K562 (cell line): Measurements from ENCODE around the gene DPYSL3. TPM values are rescaled to one million over a fixed set of nuclear protein-coding genes. Genes with fewer than 3 reads are reported as not detected.

Source experiments
- ATAC-seq: fragments of 200-7000 bp; cut with Tn5 transposase; 3 replicates; pipeline ENCODE4 v1.9.1; 2020; ENCODE audit warnings: moderate library complexity
- BruUV-seq: library from RNA; stranded (reverse); fragments of 400-500 nt; replicated peaks from 2 replicates; lab custom pipeline; 2021; lab: Mats Ljungman, UMichigan
- CTCF ChIA-PET: fragments of 300-600 bp; formaldehyde crosslinking; extraction: SDS; loops from one replicate; lab custom pipeline; 2021; ENCODE audit warnings: low intra/inter-chr PET ratio; lab: Yijun Ruan, JAX
- POLR2A ChIA-PET: fragments of 300-600, 350-650 bp; sonication (Branson Sonifier 250); formaldehyde crosslinking; extraction: SDS; loops from one replicate; lab custom pipeline; 2021; ENCODE audit warnings: antibody characterized with exemption, inconsistent platforms; lab: Yijun Ruan, JAX
- DNase-seq, 4 experiments: peaks; one replicate each; pipeline versions ENCODE4 v3.0.0 to v3.0.0-alpha.2; 2011 to 2018; ENCODE audit warnings: low spot score in 3 of 4, mixed read lengths in 3 of 4; ENCODE audit errors: extremely low read depth in 1 of 4
- FAIRE-seq: peaks from 2 replicates; lab custom pipeline; 2011; peaks lifted over from hg19 to GRCh38; lab: Jason Lieb, UNC
- H2AFZ ChIP-seq: 2 replicates; pipeline ENCODE4 v1.6.0; 2011; ENCODE audit warnings: low read depth, low read length, control low read depth, inconsistent platforms
- H3K27ac ChIP-seq: fragments of 200-600 bp; 3 replicates; pipeline ENCODE4 v1.8.0; 2011; ENCODE audit warnings: low read depth, mild to moderate bottlenecking, control low read depth, inconsistent platforms, low read length, moderate library complexity, mixed read lengths; ENCODE audit errors: extremely low read depth
- H3K27me3 ChIP-seq, 2 experiments: fragments of 300-600 bp in 1 of 2; 2 replicates in 1 of 2; 3 replicates in 1 of 2; pipeline versions ENCODE4 v1.6.0 to v1.8.0; 2011; ENCODE audit warnings: inconsistent platforms in 2 of 2, low read length in 2 of 2, mild to moderate bottlenecking in 1 of 2, mixed read lengths in 1 of 2, moderate library complexity in 1 of 2; ENCODE audit not compliant: control insufficient read depth in 2 of 2, insufficient read depth in 2 of 2
- H3K36me3 ChIP-seq: fragments of 300-600 bp; 3 replicates; pipeline ENCODE4 v1.8.0; 2011; ENCODE audit warnings: mild to moderate bottlenecking, low read length, inconsistent platforms; ENCODE audit not compliant: control insufficient read depth, insufficient read depth
- H3K4me1 ChIP-seq, 2 experiments: fragments of 200-600 bp in 1 of 2; replicated peaks in 1 of 2; 2 replicates in 1 of 2; 3 replicates in 1 of 2; pipeline versions ENCODE4 v1.5.1 to v1.8.0; 2011; ENCODE audit warnings: inconsistent platforms in 2 of 2, low read length in 2 of 2, mild to moderate bottlenecking in 1 of 2, mixed read lengths in 1 of 2, moderate library complexity in 1 of 2; ENCODE audit not compliant: control insufficient read depth in 2 of 2, insufficient read depth in 2 of 2
- H3K4me2 ChIP-seq: 2 replicates; pipeline ENCODE4 v1.6.1; 2011; ENCODE audit warnings: low read length, control low read depth, inconsistent platforms, mixed read lengths; ENCODE audit not compliant: insufficient read depth
- H3K4me3 ChIP-seq: fragments of 200-600 bp; sonication (generic), shearing (Covaris generic); 2 replicates; pipeline ENCODE4 v1.5.1; 2016; ENCODE audit warnings: control low read depth, inconsistent platforms
- H3K79me2 ChIP-seq: fragments of 200-600 bp; 3 replicates; pipeline ENCODE4 v1.8.0; 2011; ENCODE audit warnings: low read length, inconsistent platforms; ENCODE audit not compliant: control insufficient read depth, insufficient read depth
- H3K9ac ChIP-seq, 2 experiments: 2 replicates each; pipeline versions ENCODE4 v1.6.0 to v1.6.1; 2011; ENCODE audit warnings: low read depth in 2 of 2, low read length in 2 of 2, control low read depth in 1 of 2, inconsistent platforms in 1 of 2, mild to moderate bottlenecking in 1 of 2, mixed read lengths in 1 of 2; ENCODE audit not compliant: insufficient read depth in 1 of 2
- H3K9me1 ChIP-seq: one replicate; pipeline ENCODE4 v1.6.0; 2011; ENCODE audit warnings: inconsistent platforms, mild to moderate bottlenecking, low read length, moderate library complexity; ENCODE audit not compliant: control insufficient read depth, insufficient read depth
- H3K9me3 ChIP-seq: replicated peaks from 2 replicates; pipeline ENCODE4 v1.5.1; 2011; ENCODE audit warnings: low read depth, low read length, inconsistent platforms; ENCODE audit not compliant: control insufficient read depth, insufficient read depth
- H4K20me1 ChIP-seq: replicated peaks from 2 replicates; pipeline ENCODE4 v1.6.1; 2011; ENCODE audit warnings: low read length, inconsistent platforms, mixed read lengths; ENCODE audit not compliant: control insufficient read depth, insufficient read depth
- C11orf30 ChIP-seq: fragments of 450-650 bp; IDR thresholded peaks from 2 replicates; pipeline ENCODE4 v1.6.1; 2016; ENCODE audit warnings: low read depth, mild to moderate bottlenecking
- CHD1 ChIP-seq: fragments of 200-600 bp; sonication (generic); IDR thresholded peaks from one replicate; pipeline ENCODE4 v1.6.1; 2012; ENCODE audit warnings: mild to moderate bottlenecking, moderate library complexity, low read length, inconsistent platforms
- EZH2 ChIP-seq: IDR thresholded peaks from 2 replicates; pipeline ENCODE4 v1.6.1; 2012; ENCODE audit warnings: low read depth, mild to moderate bottlenecking, inconsistent platforms, low read length, borderline replicate concordance
- HNRNPH1 ChIP-seq: fragments of 200-400 bp; formaldehyde crosslinking; optimal IDR thresholded peaks from 2 replicates; pipeline ENCODE3; 2017; ENCODE audit warnings: low read depth, mild to moderate bottlenecking, low read length, moderate library complexity
- RFX5 ChIP-seq: IDR thresholded peaks from 2 replicates; pipeline ENCODE4 v1.6.1; 2011; ENCODE audit warnings: low read depth, mild to moderate bottlenecking, improper control_type of control experiment, low read length
- RREB1 ChIP-seq: fragments of 250-450 bp; sonication (Bioruptor Pico); IDR thresholded peaks from 2 replicates; pipeline ENCODE4 v1.4.0; 2020
- YBX1 ChIP-seq: fragments of 450-650 bp; IDR thresholded peaks from 2 replicates; pipeline ENCODE4 v1.7.1; 2016; ENCODE audit warnings: mild to moderate bottlenecking
- ZMIZ1 ChIP-seq, 2 experiments: fragments of 150-350 bp in 1 of 2; IDR thresholded peaks; 2 replicates each; pipeline ENCODE4 v1.6.1; 2012 to 2016; ENCODE audit warnings: low read depth in 2 of 2, low read length in 2 of 2, mild to moderate bottlenecking in 1 of 2, moderate library complexity in 1 of 2
- WGBS: fragments of 100-300 bp; shearing (Covaris generic); methylation state at CpG from one replicate; pipeline ENCODE4 v1.1.6; 2016; ENCODE audit warnings: low coverage, mixed read lengths; ENCODE audit not compliant: insufficient coverage; ENCODE audit errors: missing lambda C conversion rate; 5-methylcytosine and 5-hydroxymethylcytosine counted together
- in situ Hi-C: fragments of 300-500 bp; cut with MboI; formaldehyde crosslinking; loops from 4 replicates; pipeline ENCODE4 v1.15.0; 2018; ENCODE audit warnings: inconsistent platforms, mixed read lengths
- intact Hi-C: fragments of 100-400 bp; cut with micrococcal nuclease; formaldehyde crosslinking; loops from 2 replicates; pipeline ENCODE4 v1.14.2; 2022
- polyA plus RNA-seq, 8 experiments: library from polyadenylated mRNA; depleted of rRNA in 4 of 8; stranded (reverse) in 5 of 8; unstranded in 3 of 8; fragments of >200 nt; fragmentation: Nextera tagmentation in 2 of 8; fragmentation: Illumina TruSeq in 1 of 8; extraction: Ambion mirVana in 2 of 8; extraction: Trizol in 1 of 8; gene quantifications; 2 replicates each; pipeline versions ENCODE4 v1.2.1 to v1.2.3, GENCODE V29; 2011 to 2014; ENCODE audit warnings: inconsistent platforms in 1 of 8, missing spikeins in 1 of 8
- total RNA-seq, 7 experiments: library from RNA; depleted of rRNA in 6 of 7; stranded (reverse); fragments of >200 nt in 6 of 7; fragmentation: Illumina TruSeq in 2 of 7; extraction: Trizol in 2 of 7; gene quantifications; 2 replicates each; pipeline versions ENCODE4 v1.2.1 to v1.2.3, GENCODE V29; 2011 to 2021; ENCODE audit warnings: low replicate concordance in 1 of 7

DPYSL3 gene
- total and polyA plus RNA-seq, 9 of the 15 experiments (the other 6 are each of a cell fraction or from before 2014, with no cell fraction given) = 0.07 to 0.55 TPM; not detected in 7

- Histone ChIP-seq H3K27me3 (no peaks in the 10 kb centered on the region), H3K4me1 (no peaks in the 10 kb centered on the region), H3K4me3 (no peak overlapping the region), H2AFZ (no peak overlapping the region), H3K4me2 (no peak overlapping the region), H3K9ac (no peak overlapping the region), H3K36me3 (no peaks in the 10 kb centered on the region), H3K9me3 (no peaks in the 10 kb centered on the region), H4K20me1 (no peaks in the 10 kb centered on the region), H3K27ac (no peak overlapping the region), H3K79me2 (no peaks in the 10 kb centered on the region), H3K9me1 (no peaks in the 10 kb centered on the region)
- TF ChIP-seq HNRNPH1 = no peak
- no peak for TF ChIP-seq RFX5
- no peak for TF ChIP-seq YBX1
- TF ChIP-seq CHD1 = no peak
- no TSS peak for BruUV-seq
- DNase-seq (no peak), FAIRE-seq (no peak), ATAC-seq (no peak)
- ChIA-PET CTCF (no interaction called here), POLR2A (no interaction called here)
- in situ Hi-C loops = no loop called here
- intact Hi-C loops = no loop called here
Observed at GRCh38 chr5:147445090-147445489, 64.8 kb downstream of the DPYSL3 start.

- H3K4me2 ChIP-seq = no peak overlapping the region
- H3K79me2 ChIP-seq = no peaks in the 10 kb centered on the region
- H3K4me3 ChIP-seq = no peak overlapping the region
- 0% methylated on average over 6 of the region's 6 CpGs for WGBS
- H2AFZ ChIP-seq = no peak overlapping the region
- H3K9ac ChIP-seq = no peak overlapping the region
- intact Hi-C loops = no loop called here
- no peak for FAIRE-seq
- no peaks in the 10 kb centered on the region for H3K4me1 ChIP-seq
- ChIA-PET POLR2A (no interaction called here), CTCF (no interaction called here)
- H3K36me3 ChIP-seq = no peaks in the 10 kb centered on the region
- no peaks in the 10 kb centered on the region for H3K27me3 ChIP-seq
- no peak for ATAC-seq
- DNase-seq = no peak
- in situ Hi-C loops = no loop called here
- H4K20me1 ChIP-seq = no peaks in the 10 kb centered on the region
- BruUV-seq = no TSS peak
- H3K9me3 ChIP-seq = no peaks in the 10 kb centered on the region
- no peaks in the 10 kb centered on the region for H3K9me1 ChIP-seq
- no peak overlapping the region for H3K27ac ChIP-seq
- TF ChIP-seq C11orf30 (no peak), EZH2 (no peak), ZMIZ1 (IDR thresholded peaks at IDR 0.05; ENCODE audit: low read depth in 2 of 2, low read length in 2 of 2) (no peak), RREB1 (CRISPR knock-in tag) (no peak)
Observed at GRCh38 chr5:147442224-147442623, 67.6 kb downstream of the DPYSL3 start.
